Calu3 (cell line): ENCODE results near the gene TARDBP. TPM values are rescaled to one million over a fixed set of nuclear protein-coding genes. Genes with fewer than 3 reads are reported as not detected.
"Not testable (repeated sequence)": the region's sequence is repeated elsewhere in the genome, so short reads cannot be mapped to it uniquely, and the experiment has no call there.

Experiments
- BruUV-seq: library from RNA; stranded (reverse); fragments of 400-500 nt; replicated peaks from 2 replicates; lab custom pipeline; 2021; lab: Mats Ljungman, UMichigan
- CTCF ChIA-PET: fragments of 300-600 bp; sonication (Branson Sonifier 250); formaldehyde crosslinking; loops from one replicate; lab custom pipeline; 2022; ENCODE audit warnings: antibody characterized with exemption; lab: Charles Lee
- DNase-seq: peaks from one replicate; pipeline ENCODE4 v3.0.0; 2022
- H3K27ac Mint-ChIP-seq: one replicate; pipeline ENCODE4 v1.8.0; 2022; ENCODE audit warnings: mixed read lengths; ENCODE audit not compliant: unreplicated experiment
- H3K27me3 Mint-ChIP-seq: one replicate; pipeline ENCODE4 v1.8.0; 2022; ENCODE audit warnings: mixed read lengths; ENCODE audit not compliant: unreplicated experiment
- H3K36me3 Mint-ChIP-seq: one replicate; pipeline ENCODE4 v1.8.0; 2022; ENCODE audit warnings: mild to moderate bottlenecking, moderate library complexity, mixed read lengths; ENCODE audit not compliant: insufficient read depth, unreplicated experiment
- H3K4me1 Mint-ChIP-seq: one replicate; pipeline ENCODE4 v1.8.0; 2022; ENCODE audit warnings: mild to moderate bottlenecking, low read depth, mixed read lengths; ENCODE audit not compliant: unreplicated experiment
- H3K4me3 Mint-ChIP-seq: one replicate; pipeline ENCODE4 v1.8.0; 2022; ENCODE audit warnings: mild to moderate bottlenecking, low read depth, moderate library complexity, mixed read lengths; ENCODE audit not compliant: unreplicated experiment
- H3K9me3 Mint-ChIP-seq: one replicate; pipeline ENCODE4 v1.8.0; 2022; ENCODE audit warnings: low read depth, mixed read lengths; ENCODE audit not compliant: unreplicated experiment
- CTCF ChIP-seq: fragments of 200-600 bp; IDR thresholded peaks from one replicate; pipeline ENCODE4 v1.8.0; 2022; ENCODE audit warnings: antibody characterized with exemption; ENCODE audit not compliant: unreplicated experiment
- intact Hi-C: fragments of 100-400 bp; cut with micrococcal nuclease; formaldehyde crosslinking; loops from one replicate; pipeline ENCODE4 v1.10.0; 2022; ENCODE audit not compliant: unreplicated experiment
- total RNA-seq: library from RNA; stranded (reverse); gene quantifications from 2 replicates; pipeline ENCODE4 v1.2.3, GENCODE V29; 2022

Gene TARDBP
- total RNA-seq, 1 experiment from 2014 or later: 130 TPM

GRCh38 chr1:11031624-11032262, 19.3 kb downstream of the TARDBP start:
- intact Hi-C loops: no loop called here
- no peak for TF ChIP-seq CTCF
- Mint-ChIP-seq H3K27me3 (no peaks in the 10 kb centered on the region), H3K4me3 (no peak overlapping the region), H3K27ac (no peak overlapping the region), H3K9me3 (no peaks in the 10 kb centered on the region), H3K4me1 (no peaks in the 10 kb centered on the region), H3K36me3 (peaks cover 12% of the 10 kb centered on the region)
- CTCF ChIA-PET: interaction anchor here (0.7 kb wide), 1 partner anchor 631 kb away, joined by 4 read pairs; no protein-coding TSS in a partner anchor
- no peak for DNase-seq
- no TSS peak for BruUV-seq

GRCh38 chr1:11037019-11037739, 24.7 kb downstream of the TARDBP start:
- not testable (repeated sequence) for H3K9me3 Mint-ChIP-seq, DNase-seq, H3K27me3 Mint-ChIP-seq, H3K4me1 Mint-ChIP-seq, H3K4me3 Mint-ChIP-seq, BruUV-seq, H3K36me3 Mint-ChIP-seq, H3K27ac Mint-ChIP-seq
- intact Hi-C loops: loop anchor here (2.0 kb wide), 1 partner anchor 606 kb away; no protein-coding TSS in a partner anchor
- CTCF ChIA-PET: interaction anchor here (0.5 to 1.6 kb wide), 9 partner anchors 21 to 609 kb away, joined by 3 to 9 read pairs (median 4); partner anchors contain the start of genes EXOSC10 and SRM

- intact Hi-C loops: loop anchor here (2.0 kb wide), 1 partner anchor 605 kb away; no protein-coding TSS in a partner anchor
- BruUV-seq: no TSS peak
- peak; percentile 76 for DNase-seq
- Mint-ChIP-seq H3K4me3 (no peak overlapping the region), H3K27me3 (no peaks in the 10 kb centered on the region), H3K36me3 (no peaks in the 10 kb centered on the region), H3K9me3 (no peaks in the 10 kb centered on the region), H3K4me1 (no peaks in the 10 kb centered on the region), H3K27ac (no peak overlapping the region)
- CTCF ChIA-PET: interaction anchor here (0.5 to 1.6 kb wide), 9 partner anchors 20 to 608 kb away, joined by 3 to 9 read pairs (median 4); partner anchors contain the start of genes EXOSC10 and SRM
- TF ChIP-seq CTCF: peak; percentile 76
These were observed 25.3 kb downstream of the TARDBP start for GRCh38 chr1:11037740-11038182.

- Mint-ChIP-seq H3K9me3 (no peaks in the 10 kb centered on the region), H3K27me3 (no peaks in the 10 kb centered on the region), H3K4me1 (no peaks in the 10 kb centered on the region), H3K4me3 (no peak overlapping the region), H3K36me3 (no peaks in the 10 kb centered on the region), H3K27ac (no peak overlapping the region)
- intact Hi-C loops: no loop called here
- CTCF ChIA-PET: interaction anchor here (0.7 kb wide), 2 partner anchors 106 to 528 kb away, joined by 3 to 4 read pairs; no protein-coding TSS in a partner anchor
- BruUV-seq: no TSS peak
- DNase-seq: no peak
- TF ChIP-seq CTCF: no peak
These were observed 27.1 kb downstream of the TARDBP start for GRCh38 chr1:11039351-11040104.

GRCh38 chr1:11040105-11040429, 27.6 kb downstream of the TARDBP start:
- intact Hi-C loops, H3K4me1 Mint-ChIP-seq: not testable (repeated sequence)
- CTCF ChIA-PET: interaction anchor here (0.7 kb wide), 2 partner anchors 105 to 527 kb away, joined by 3 to 4 read pairs; no protein-coding TSS in a partner anchor

More at GRCh38 chr1:11040105-11040429, 27.6 kb downstream of the TARDBP start:
- not testable (repeated sequence) for H3K36me3 Mint-ChIP-seq, H3K4me3 Mint-ChIP-seq, H3K27me3 Mint-ChIP-seq, H3K9me3 Mint-ChIP-seq, H3K27ac Mint-ChIP-seq, BruUV-seq, DNase-seq
